Adrenal gland (tissue), 12 donors: ENCODE measurements around the gene EGLN1. TPM values are rescaled to one million over a fixed set of nuclear protein-coding genes. Genes with fewer than 3 reads are reported as not detected.

Experiments
- DNase-seq, 7 donors: peaks; one replicate each; pipeline ENCODE4 v3.0.0-alpha.2; 2019 to 2020
- H3K27ac ChIP-seq, 5 donors: fragments of 200-600 bp; sonication (generic) in 4 of 5; 1 replicate in 3 of 5; 2 replicates in 2 of 5; pipeline versions ENCODE4 v1.5.1 to v1.8.0; 2016 to 2020; ENCODE audit warnings: mild to moderate bottlenecking in 1 of 5
- H3K27me3 ChIP-seq: fragments of 200-600 bp; 2 replicates; pipeline ENCODE4 v1.8.0; 2021
- H3K36me3 ChIP-seq, 2 donors: fragments of 200-600 bp; replicated peaks in 1 of 2; 1 replicate in 1 of 2; 2 replicates in 1 of 2; pipeline versions ENCODE4 v1.5.1 to v1.8.0; 2018 to 2022
- H3K4me1 ChIP-seq, 2 donors: fragments of 200-600 bp; replicated peaks in 1 of 2; 1 replicate in 1 of 2; 2 replicates in 1 of 2; pipeline versions ENCODE4 v1.5.1 to v1.8.0; 2018 to 2021
- H3K4me3 ChIP-seq, 4 donors: fragments of 200-600 bp; sonication (generic) in 3 of 4; one replicate each; pipeline ENCODE4 v1.5.1; 2016 to 2018
- H3K9me3 ChIP-seq, 3 donors: fragments of 200-600 bp; sonication (generic) in 1 of 3; replicated peaks in 1 of 3; 1 replicate in 2 of 3; 2 replicates in 1 of 3; pipeline versions ENCODE4 v1.5.1 to v1.8.0; 2016 to 2021
- CTCF ChIP-seq, 6 experiments: fragments of 450-650 bp in 4 of 6; fragments of 200-600 bp in 2 of 6; sonication (generic) in 1 of 6; IDR thresholded peaks; 1 replicate in 5 of 6; 2 replicates in 1 of 6; pipeline versions ENCODE4 v1.5.1 to v1.8.0; 2016 to 2021; ENCODE audit warnings: antibody characterized with exemption in 6 of 6, mild to moderate bottlenecking in 2 of 6, moderate library complexity in 1 of 6
- POLR2A ChIP-seq, 2 donors: fragments of 450-650 bp; IDR thresholded peaks; one replicate each; pipeline ENCODE4 v1.6.1; 2017; ENCODE audit warnings: antibody characterized with exemption in 2 of 2, mild to moderate bottlenecking in 2 of 2, moderate library complexity in 1 of 2
- WGBS, 4 donors: extraction: QIAGEN DNeasy Blood & Tissue Kit in 2 of 4; methylation state at CpG; one replicate each; pipeline versions ENCODE4 v1.1.5 to v1.1.7; 2013 to 2017; 5-methylcytosine and 5-hydroxymethylcytosine counted together
- intact Hi-C, 2 donors: fragments of 100-400 bp; cut with DNase I; formaldehyde crosslinking; loops; one replicate each; pipeline versions ENCODE4 v1.14.1 to v1.15.0; 2022 to 2023
- polyA plus RNA-seq, 3 donors: library from polyadenylated mRNA; stranded (reverse); fragments of 200-250 nt in 2 of 3; fragments of 350-450 nt in 1 of 3; fragmentation: Illumina TruSeq in 1 of 3; extraction: RNeasy Lipid Tissue Mini Kit (QIAGEN cat#74804) in 1 of 3; gene quantifications; one replicate each; pipeline ENCODE4 v1.2.3, GENCODE V29; 2013 to 2014
- total RNA-seq, 9 donors: library from RNA; depleted of rRNA in 4 of 9; stranded (reverse); fragments of >200 nt in 4 of 9; fragments of 120-200 nt in 1 of 9; fragmentation: NEBNext Ultra II Directional in 1 of 9; extraction: Animal tissue kit (Norgen Biotek cat#: 25700) in 1 of 9; gene quantifications; one replicate each; pipeline versions ENCODE4 v1.1.0 to v1.2.4, GENCODE V29; 2013 to 2023
- donor health status: healthy with polysubstance abuse.
- donor health status: Bipolar disorder and iron deficiency.
- donor health status: DM: yes; HTN: yes; CAD: no.
- donor health status: DM: no; HTN: no; CAD: no.
- donor health status: DM: no; HTN: no; CAD: no.
- donor health status: DM: yes; HTN: yes; CAD: no.

The EGLN1 gene
- total and polyA plus RNA-seq, 12 donors = 7.9 to 75.6 (median 49.2) TPM

GRCh38 chr1:231408528-231409094, 13.5 kb downstream of the EGLN1 start:
- intact Hi-C loops = no loop called here
- Histone ChIP-seq H3K9me3 (no peaks in the 10 kb centered on the region), H3K4me1 (peaks cover 39 to 77% of the 10 kb centered on the region in 2 donors), H3K36me3 (no peaks in the 10 kb centered on the region), H3K27me3 (no peaks in the 10 kb centered on the region), H3K27ac (peak overlapping the region in 1 of 5 donors; percentile 61), H3K4me3 (no peak overlapping the region)
- TF ChIP-seq CTCF (IDR thresholded peaks at IDR 0.05) (no peak), POLR2A (IDR thresholded peaks at IDR 0.05) (no peak)
- DNase-seq = no peak
- WGBS, 4 donors = 67 to 87% (median 74%) methylated on average over 6 of the region's 6 CpGs

- Histone ChIP-seq H3K36me3 (no peaks in the 10 kb centered on the region), H3K27ac (peak overlapping the region in 3 of 5 donors; percentile 46 to 61 (median 60)), H3K27me3 (no peaks in the 10 kb centered on the region), H3K4me1 (peaks cover 42 to 73% of the 10 kb centered on the region in 2 donors), H3K9me3 (no peaks in the 10 kb centered on the region), H3K4me3 (no peak overlapping the region)
- TF ChIP-seq CTCF (IDR thresholded peaks at IDR 0.05) (no peak), POLR2A (IDR thresholded peaks at IDR 0.05) (no peak)
- DNase-seq = peak in 1 of 7 donors; percentile 35
- intact Hi-C loops = no loop called here
- 31 to 49% (median 38%) methylated on average over 6 of the region's 6 CpGs for WGBS, 4 donors
Measured at GRCh38 chr1:231407547-231408396, 14.3 kb downstream of the EGLN1 start.

GRCh38 chr1:231407049-231407448, 15.0 kb downstream of the EGLN1 start:
- Histone ChIP-seq H3K36me3 (no peaks in the 10 kb centered on the region), H3K27me3 (no peaks in the 10 kb centered on the region), H3K4me1 (peaks cover 46 to 66% of the 10 kb centered on the region in 2 donors), H3K9me3 (no peaks in the 10 kb centered on the region), H3K27ac (peak overlapping the region in 3 of 5 donors; percentile 46 to 61 (median 60)), H3K4me3 (no peak overlapping the region)
- intact Hi-C loops = no loop called here
- no peak for DNase-seq
- 53 to 57% (median 56%) methylated on average over 3 of the region's 3 CpGs for WGBS, 4 donors
- TF ChIP-seq CTCF (IDR thresholded peaks at IDR 0.05) (no peak), POLR2A (IDR thresholded peaks at IDR 0.05) (no peak)

GRCh38 chr1:231404318-231404717, 17.8 kb downstream of the EGLN1 start:
- WGBS, 4 donors = 67 to 97% (median 93%) methylated on average over 2 of the region's 2 CpGs
- no peaks in the 10 kb centered on the region for H3K9me3 ChIP-seq
- no peak for TF ChIP-seq CTCF (IDR thresholded peaks at IDR 0.05)
- no peak for TF ChIP-seq POLR2A (IDR thresholded peaks at IDR 0.05)
- peaks cover 41 to 46% of the 10 kb centered on the region in 2 donors for H3K4me1 ChIP-seq
- no peak overlapping the region for H3K4me3 ChIP-seq
- no peaks in the 10 kb centered on the region for H3K27me3 ChIP-seq
- H3K36me3 ChIP-seq = no peaks in the 10 kb centered on the region
- intact Hi-C loops = no loop called here
- no peak overlapping the region for H3K27ac ChIP-seq
- no peak for DNase-seq
